Measurements from ENCODE around the gene PSMB11. TPM values are rescaled to one million over a fixed set of nuclear protein-coding genes. Genes with fewer than 3 reads are reported as not detected.

The PSMB11 gene
- total and polyA plus RNA-seq, 2 donors (not counting 1 experiment from before 2014, with no cell fraction given), result not detected

DNA sequence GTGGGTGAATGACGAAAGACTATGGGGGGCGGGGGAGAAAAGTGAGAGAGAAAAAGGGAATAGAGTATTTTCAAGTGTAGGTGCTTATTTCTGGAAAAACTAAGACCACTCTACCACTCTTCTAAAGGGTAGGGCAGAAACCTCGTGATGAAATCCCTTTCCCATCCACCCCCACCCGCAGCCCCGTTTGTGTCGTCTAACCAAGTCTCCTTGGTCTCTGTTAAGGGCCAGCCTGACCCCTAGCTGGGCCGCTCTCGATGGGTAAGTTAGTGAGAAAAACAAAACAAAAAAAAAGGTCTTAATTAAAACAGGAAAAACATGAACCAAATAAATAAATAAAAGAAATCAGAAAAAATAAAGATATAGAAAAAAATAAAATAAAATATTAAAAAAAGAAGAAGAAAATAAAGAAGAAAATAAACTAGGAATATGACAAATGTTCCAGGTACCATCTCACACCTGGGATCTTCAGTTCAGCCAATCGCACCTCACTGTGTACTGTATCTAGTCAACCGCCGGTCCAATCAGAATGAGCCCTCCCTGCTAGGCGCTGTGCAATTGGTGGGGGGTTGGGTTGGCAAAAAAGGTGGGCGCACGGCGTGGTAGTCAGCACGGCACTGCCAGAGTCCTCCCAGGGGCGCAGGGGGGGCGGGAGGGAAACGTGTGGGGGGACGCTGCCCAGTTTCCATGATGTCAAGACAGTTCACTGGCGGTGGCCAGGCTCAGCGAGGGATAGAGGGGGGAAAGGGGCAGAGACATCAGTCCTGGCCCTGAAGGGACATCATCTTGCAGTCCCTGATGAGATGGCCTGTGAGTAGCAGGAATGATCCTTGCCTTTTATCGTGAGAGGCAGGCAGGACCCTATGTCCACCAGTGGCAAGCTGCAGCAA lies 25.1 kb downstream of the PSMB11 start:
- no peak overlapping the region for H3K9ac ChIP-seq (ENCODE audit: low read length)
- no peak overlapping the region for H3K27ac Mint-ChIP-seq

More for the DNA sequence above, 25.1 kb downstream of the PSMB11 start:
- ATAC-seq (ENCODE audit: low read depth), result no peak
- intact Hi-C loops (cut with micrococcal nuclease), result no loop called here
- Histone ChIP-seq H3K36me3 (replicated peaks in 1 of 2; ENCODE audit: control extremely low read depth in 1 of 2, control insufficient read depth in 1 of 2, extremely low read depth in 1 of 2, insufficient read depth in 2 of 2, low read length in 1 of 2) (peaks cover 8 to 73% of the 10 kb centered on the region in 2 experiments), H4K20me1 (ENCODE audit: control insufficient read depth, insufficient read depth, low read length, poor library complexity, severe bottlenecking) (peaks cover 64% of the 10 kb centered on the region), H3K4me1 (ENCODE audit: control insufficient read depth in 2 of 2, insufficient read depth in 2 of 2, low read length in 2 of 2) (peaks cover 20 to 39% of the 10 kb centered on the region in 2 donors), H3K9me3 (ENCODE audit: control extremely low read depth in 1 of 3, control insufficient read depth in 2 of 3, insufficient read depth in 1 of 3, low read length in 2 of 3) (no peaks in the 10 kb centered on the region), H3K27me3 (replicated peaks in 1 of 4; ENCODE audit: control extremely low read depth in 1 of 4, control insufficient read depth in 3 of 4, insufficient read depth in 4 of 4, low read length in 3 of 4) (no peaks in the 10 kb centered on the region), H3K27ac (ENCODE audit: low read length in 2 of 2) (no peak overlapping the region), H3K79me2 (ENCODE audit: control insufficient read depth, insufficient read depth, low read length) (peaks cover 49% of the 10 kb centered on the region), H3K4me2 (replicated peaks; ENCODE audit: low read depth, low read length, poor library complexity, severe bottlenecking) (no peak overlapping the region), H3K4me3 (ENCODE audit: control extremely low read depth in 1 of 5, extremely low read depth in 1 of 5, insufficient read depth in 1 of 5, low read depth in 2 of 5, low read length in 4 of 5) (no peak overlapping the region), H2AFZ (ENCODE audit: insufficient read depth, low read depth, low read length, poor library complexity, severe bottlenecking) (no peak overlapping the region)
- Mint-ChIP-seq H3K9me3 (ENCODE audit: insufficient read depth) (no peaks in the 10 kb centered on the region), H3K27me3 (no peaks in the 10 kb centered on the region), H3K4me3 (no peak overlapping the region), H3K4me1 (peaks cover 32% of the 10 kb centered on the region)
- CTCF ChIA-PET, result interaction anchor here (1.9 to 19.1 kb wide), 4 partner anchors 11 to 81 kb away, joined by 5 to 1134 read pairs (median 23); partner anchors contain the start of gene AJUBA
- POLR2A ChIA-PET, result no interaction called here
- 100% methylated on average over 12 of the region's 23 CpGs for WGBS (ENCODE audit: insufficient coverage)
- no peak for TF ChIP-seq EZH2 (IDR thresholded peaks at IDR 0.05; ENCODE audit: borderline replicate concordance, insufficient read depth, low read depth, low read length, poor library complexity, severe bottlenecking)
- TF ChIP-seq, protein P1, sequence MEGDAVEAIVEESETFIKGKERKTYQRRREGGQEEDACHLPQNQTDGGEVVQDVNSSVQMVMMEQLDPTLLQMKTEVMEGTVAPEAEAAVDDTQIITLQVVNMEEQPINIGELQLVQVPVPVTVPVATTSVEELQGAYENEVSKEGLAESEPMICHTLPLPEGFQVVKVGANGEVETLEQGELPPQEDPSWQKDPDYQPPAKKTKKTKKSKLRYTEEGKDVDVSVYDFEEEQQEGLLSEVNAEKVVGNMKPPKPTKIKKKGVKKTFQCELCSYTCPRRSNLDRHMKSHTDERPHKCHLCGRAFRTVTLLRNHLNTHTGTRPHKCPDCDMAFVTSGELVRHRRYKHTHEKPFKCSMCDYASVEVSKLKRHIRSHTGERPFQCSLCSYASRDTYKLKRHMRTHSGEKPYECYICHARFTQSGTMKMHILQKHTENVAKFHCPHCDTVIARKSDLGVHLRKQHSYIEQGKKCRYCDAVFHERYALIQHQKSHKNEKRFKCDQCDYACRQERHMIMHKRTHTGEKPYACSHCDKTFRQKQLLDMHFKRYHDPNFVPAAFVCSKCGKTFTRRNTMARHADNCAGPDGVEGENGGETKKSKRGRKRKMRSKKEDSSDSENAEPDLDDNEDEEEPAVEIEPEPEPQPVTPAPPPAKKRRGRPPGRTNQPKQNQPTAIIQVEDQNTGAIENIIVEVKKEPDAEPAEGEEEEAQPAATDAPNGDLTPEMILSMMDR (IDR thresholded peaks at IDR 0.05), result no peak
- DNase-seq, result no peak
